HG03108 (cell line): ENCODE measurements around the gene CACNA1E.
"Not testable (repeated sequence)": the region's sequence is repeated elsewhere in the genome, so short reads cannot be mapped to it uniquely, and the experiment has no call there.

Experiments used
- ATAC-seq: cut with Tn5 transposase; IDR thresholded peaks from one replicate; pipeline ENCODE4 v1.9.1; 2021; ENCODE audit warnings: moderate library complexity; ENCODE audit not compliant: unreplicated experiment

CACNA1E gene

GRCh38 chr1:181798191-181798926, 315.0 kb downstream of the CACNA1E start:
- ATAC-seq = no peak

DNA sequence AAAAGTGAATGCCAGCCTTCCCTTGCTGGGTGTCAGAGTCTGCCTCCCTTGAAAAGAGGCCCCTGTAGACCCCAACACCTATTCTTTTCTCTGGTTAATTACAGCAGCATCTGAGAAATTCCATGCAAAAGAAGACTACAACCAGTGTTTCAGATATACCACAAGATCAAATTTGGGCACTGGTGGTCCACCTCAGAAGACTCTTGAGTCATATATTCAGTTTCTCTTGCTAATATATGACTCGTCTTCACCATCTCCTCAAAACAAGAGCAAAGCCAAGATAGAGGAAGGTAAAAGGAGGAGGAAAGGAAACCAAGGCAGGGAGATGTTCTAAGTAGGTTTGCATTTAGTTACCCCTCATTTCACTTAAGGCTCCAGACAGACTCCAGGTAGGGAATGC, 318.3 kb downstream of the CACNA1E start:
- ATAC-seq = no peak

DNA sequence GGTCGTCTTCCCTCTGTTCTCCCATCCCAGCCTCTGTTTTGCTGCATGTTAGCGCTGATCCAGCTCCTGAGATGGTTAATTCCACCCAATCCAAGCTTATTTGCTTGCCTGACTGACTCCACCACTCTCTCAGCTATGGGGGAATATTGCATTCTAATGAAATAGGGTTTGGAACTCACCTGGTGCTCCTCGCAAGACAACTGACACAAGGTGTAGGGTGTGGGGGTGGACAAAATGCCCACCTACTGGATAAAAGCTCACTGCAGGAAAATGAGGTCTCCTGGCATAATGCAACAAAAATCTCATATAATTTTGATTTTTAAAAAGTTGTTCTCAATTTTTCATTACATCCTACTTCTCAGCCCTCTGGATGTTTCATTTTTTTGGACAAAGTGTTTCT, 319.1 kb downstream of the CACNA1E start:
- ATAC-seq = no peak

- no peak for ATAC-seq
These were observed 320.1 kb downstream of the CACNA1E start for GRCh38 chr1:181803421-181803820.

DNA sequence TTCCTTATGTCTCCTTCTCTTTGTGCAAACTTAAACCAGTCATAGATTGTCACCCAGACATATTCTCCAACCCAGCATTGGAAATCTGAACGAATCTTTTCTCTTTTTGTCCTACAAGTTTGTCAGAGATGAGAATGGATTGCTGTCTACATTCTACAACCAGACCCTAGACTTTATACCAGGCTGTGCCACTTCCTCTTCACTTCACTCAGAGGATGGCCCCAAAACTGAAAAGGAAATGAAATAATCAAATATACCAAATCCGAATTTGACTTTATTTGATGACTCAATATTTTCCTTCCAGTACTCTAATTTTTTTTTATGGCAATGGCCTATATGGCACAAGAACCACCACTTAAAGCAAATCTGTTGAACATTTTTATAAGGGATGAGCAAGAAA, 321.7 kb downstream of the CACNA1E start:
- no peak for ATAC-seq

GRCh38 chr1:181806746-181807145, 323.4 kb downstream of the CACNA1E start:
- no peak for ATAC-seq

DNA sequence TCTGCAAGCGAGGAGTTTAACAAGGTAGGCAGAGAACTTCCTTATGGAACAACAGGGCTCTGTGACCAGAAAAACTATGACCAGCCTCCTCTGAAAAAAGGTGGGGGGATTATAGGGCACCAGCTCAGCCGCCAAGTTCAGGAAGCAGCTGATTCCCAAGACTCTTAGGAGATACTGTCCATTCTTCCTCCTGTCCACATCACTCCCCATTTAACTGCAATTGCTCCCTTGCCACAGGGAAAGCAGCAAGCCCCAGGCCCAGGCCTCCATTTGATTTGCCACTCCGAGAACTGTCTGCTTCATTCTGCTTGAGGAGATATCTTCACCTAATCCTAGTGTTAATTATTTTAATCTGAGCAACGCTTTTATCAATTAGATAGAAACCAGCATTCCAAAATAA, 323.9 kb downstream of the CACNA1E start:
- no peak for ATAC-seq

DNA sequence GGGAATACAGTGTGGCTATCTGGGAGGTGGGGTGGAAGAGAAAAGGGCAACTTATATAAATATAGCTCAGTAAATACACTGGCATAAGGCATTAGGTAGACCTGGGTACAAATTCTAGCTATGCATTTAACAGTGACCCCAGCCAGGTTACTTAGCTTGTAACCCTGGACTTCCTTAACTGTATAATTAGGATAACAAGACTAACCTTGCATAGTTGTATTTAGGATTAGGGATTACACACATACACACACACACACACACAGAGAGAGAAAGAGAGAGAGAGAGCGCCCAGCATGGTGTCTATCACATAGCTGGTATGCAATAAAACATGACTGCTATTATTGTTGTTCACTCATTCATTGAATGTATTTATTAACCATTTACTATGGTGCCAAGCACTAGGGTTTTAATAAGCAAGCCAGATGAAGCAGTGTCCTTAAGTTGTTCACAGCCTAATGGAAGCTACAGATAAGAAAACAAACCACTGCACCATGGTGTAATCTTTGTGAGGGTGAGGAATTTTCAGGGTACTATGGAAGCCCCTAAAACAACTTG, 326.8 kb downstream of the CACNA1E start:
- ATAC-seq = no peak

GRCh38 chr1:181812208-181812607, 328.9 kb downstream of the CACNA1E start:
- ATAC-seq = no peak

DNA sequence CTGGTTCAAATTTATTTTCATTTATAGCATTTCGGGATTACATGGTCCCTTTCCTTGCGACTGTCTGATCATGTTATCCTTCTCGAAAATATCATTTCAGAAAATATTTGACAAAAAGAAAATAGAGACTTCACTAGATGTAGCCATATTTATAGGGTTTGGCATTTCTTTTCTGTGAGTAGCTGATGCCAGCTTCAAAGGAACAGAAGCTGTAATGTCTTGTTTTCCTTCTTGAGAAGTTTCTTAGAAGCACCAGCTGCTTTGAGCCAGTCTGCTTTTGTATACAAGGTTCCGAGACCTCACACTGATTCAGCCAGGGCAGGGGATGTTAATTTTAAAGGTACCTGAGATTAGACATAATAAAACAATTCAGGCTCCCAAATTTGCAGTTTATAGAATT, 329.9 kb downstream of the CACNA1E start:
- no peak for ATAC-seq

- ATAC-seq = no peak
These were observed 333.3 kb downstream of the CACNA1E start for GRCh38 chr1:181816608-181817007.

DNA sequence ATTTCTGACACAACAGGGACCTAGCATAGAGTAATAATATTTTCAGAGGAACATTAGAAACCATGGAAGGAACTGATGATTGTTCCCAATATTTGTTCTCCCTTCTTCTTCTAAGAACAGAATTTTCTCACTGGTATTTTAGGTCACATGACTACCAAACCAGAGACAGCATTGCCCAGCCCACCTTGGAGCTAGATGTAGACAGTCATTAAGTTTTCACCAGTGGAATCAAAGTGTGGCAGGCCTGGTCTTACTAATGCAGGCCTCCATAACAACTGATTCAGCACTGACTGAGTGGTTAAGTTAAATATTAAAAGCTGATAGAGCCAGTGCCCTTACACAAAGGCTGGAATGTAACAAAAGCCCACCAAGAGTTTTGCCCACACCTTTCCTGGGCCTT, 333.8 kb downstream of the CACNA1E start:
- ATAC-seq = no peak

DNA sequence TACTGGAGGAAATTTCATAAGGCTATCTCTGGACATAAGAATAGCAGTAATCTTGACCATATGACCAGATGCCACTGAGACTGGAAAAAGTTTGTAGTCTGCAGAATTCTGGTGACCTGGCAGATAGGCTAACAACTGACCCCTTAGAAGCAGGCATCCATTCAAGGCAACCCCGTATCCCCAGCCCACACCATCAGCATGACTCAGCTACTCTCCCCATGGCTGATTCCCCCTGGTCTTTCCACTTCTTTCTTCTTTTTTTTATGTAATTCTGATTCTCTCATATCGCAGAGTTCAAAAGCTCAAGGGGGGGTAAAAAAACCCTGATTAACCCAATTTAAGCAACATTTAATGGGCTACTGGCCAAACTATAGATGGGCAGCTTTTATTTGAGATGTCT, 335.1 kb downstream of the CACNA1E start:
- no peak for ATAC-seq

- no peak for ATAC-seq
These were observed 335.6 kb downstream of the CACNA1E start for GRCh38 chr1:181818943-181819342.

GRCh38 chr1:181821701-181822100, 338.4 kb downstream of the CACNA1E start:
- ATAC-seq = no peak

DNA sequence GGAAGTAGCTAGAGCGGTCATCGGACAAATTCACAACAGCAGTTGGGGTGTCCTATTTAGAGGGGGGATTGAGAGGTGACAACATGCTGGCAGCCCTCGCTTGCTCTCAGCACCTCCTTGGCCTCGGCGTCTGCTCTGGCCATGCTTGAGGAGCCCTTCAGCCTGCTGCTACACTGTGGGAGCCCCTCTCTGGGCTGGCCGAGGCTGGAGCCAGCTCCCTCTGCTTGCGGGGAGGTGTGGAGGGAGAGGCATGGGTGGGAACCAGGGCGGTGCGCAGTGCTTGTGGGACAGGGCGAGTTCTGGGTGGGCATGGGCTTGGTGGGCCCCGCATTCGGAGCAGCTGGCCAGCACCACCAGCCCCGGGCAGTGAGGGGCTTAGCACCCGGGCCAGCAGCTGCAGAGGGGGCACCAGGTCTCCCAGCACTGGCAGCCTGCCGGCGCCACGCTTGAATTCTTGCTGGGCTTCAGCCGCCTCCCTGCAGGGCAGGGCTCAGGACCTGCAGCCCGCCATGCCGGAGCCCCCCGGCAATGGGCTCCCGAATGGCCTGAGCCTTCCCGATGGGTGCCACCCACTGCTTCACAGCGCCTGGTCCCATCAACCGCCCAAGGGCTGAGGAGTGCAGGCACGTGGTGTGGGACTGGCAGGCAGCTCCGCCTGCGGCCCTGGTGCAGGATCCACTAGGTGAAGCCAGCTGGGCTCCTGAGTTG, 349.0 kb downstream of the CACNA1E start:
- ATAC-seq = not testable (repeated sequence)

- ATAC-seq = no peak
These were observed 362.8 kb downstream of the CACNA1E start for GRCh38 chr1:181846001-181846645.

GRCh38 chr1:181846681-181847080, 363.4 kb downstream of the CACNA1E start:
- no peak for ATAC-seq

DNA sequence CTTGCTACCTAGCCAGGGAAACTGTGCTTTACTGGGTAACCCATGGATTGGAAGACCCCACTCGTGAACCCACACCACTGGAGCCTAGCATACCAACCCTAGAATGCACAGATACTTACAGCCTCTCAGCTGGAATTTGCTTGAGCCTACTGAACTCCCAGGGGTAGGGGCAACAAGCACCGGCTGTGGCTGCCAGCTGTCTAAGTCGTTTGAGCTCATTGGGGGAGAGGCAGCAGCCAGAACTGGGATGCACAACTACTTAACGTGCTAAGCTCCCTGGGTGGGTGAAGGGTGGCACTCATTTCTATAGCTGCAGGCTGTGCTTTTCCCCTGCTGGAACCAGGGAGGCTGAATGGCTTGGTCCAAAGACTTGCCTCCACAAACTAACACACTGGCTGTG, 365.8 kb downstream of the CACNA1E start:
- ATAC-seq = no peak

DNA sequence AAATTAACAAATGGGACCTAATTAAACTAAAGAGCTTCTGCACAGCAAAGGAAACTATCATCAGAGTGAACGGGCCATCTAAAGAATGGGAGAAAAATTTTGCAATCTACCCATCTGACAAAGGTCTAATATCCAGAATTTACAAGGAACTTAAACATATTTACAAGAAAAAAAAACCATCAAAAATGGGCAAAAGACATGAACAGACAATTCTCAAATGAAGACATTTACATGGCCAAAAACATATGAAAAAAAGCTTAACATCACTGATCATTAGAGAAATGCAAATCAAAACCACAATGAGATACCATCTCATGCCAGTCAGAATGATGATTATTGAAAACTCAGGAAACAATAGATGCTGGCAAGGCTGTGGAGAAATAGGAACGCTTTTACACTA, 370.9 kb downstream of the CACNA1E start:
- ATAC-seq = not testable (repeated sequence)

GRCh38 chr1:181855380-181855779, 372.1 kb downstream of the CACNA1E start:
- ATAC-seq = no peak
